ENCODE data around the gene DCAF5.

DNA sequence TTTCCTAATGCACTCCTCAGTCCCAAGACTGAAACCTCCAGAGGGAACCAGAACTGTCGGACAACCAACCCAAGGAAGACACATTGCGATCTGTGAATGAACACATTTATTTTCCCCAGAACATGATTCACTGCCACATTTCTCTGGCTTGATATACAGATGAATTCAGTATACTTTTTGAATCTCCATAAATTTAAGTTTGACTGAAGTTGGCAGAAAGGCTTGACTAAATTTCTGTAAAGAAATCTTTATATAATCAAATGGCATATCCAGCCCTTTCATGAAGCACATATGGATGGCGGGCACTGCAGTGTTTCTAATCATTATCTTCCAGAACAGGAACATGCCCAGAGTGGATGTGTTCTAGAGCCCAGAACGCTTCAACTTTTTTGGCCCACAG, 56.7 kb downstream of the DCAF5 start:
- TF ChIP-seq CTCF (conservative IDR thresholded peaks at IDR 0.05; ENCODE audit: low read depth, low read length) (no peak), EZH2 (IDR thresholded peaks at IDR 0.05; ENCODE audit: borderline replicate concordance, low read depth, low read length, poor library complexity, severe bottlenecking) (no peak)

Measured in A673 (cell line).